HG02884 (cell line): Measurements from ENCODE around the gene ANGPTL2.

Experiments used
- ATAC-seq: cut with Tn5 transposase; IDR thresholded peaks from one replicate; pipeline ENCODE4 v1.9.1; 2021; ENCODE audit warnings: mild to moderate bottlenecking, moderate library complexity; ENCODE audit not compliant: unreplicated experiment

The ANGPTL2 gene

DNA sequence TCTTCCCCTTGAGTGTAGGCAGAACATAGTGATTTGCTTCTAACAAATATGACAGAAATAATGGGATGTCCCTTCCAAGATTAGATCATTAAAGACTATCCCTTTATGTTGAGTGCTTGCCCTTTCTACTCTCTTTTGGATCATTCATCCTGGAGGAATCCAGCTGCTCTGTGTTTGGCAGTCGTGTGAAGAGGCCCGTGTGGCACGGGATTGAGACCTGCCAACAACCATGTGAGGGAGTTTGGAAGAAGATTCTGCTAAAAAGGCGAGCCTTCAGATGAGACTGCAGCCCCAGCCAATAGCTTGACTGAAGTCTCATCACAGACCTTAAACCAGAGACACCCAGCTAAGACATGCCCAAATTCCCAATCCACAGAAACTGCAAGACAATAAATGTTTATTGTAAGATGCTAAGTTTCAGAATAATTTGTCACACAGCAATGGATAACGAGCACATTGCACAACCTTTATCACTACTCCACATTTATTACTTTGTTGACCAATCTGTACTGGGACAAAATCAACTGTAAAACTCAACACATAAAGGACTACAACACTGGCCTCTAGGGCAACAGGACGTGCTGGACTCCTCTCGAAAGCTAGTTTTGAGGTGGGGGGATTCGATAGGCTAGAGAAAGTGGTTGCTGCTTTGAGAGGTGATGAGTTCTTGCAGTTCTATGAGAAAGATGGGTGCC lies 42.8 kb downstream of the ANGPTL2 start:
- no peak for ATAC-seq

DNA sequence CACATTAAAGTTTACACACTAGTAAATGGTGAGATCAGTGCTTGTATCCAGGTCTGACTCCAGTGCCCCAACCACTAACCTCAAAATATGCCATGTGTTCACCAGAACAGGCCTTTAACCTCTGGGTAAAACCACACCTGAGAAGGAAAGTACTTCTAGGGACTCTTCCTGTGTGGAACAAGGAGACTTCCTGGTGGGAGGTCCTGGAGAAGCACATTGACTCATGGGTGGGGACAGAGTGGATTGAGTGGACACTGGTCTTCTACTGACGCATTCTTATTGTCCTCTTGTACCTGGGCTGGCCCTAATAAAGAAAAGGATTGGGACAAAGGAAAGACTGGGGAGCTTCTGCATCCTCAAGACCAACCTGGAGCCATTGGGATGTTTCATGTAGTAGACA lies 43.4 kb downstream of the ANGPTL2 start:
- ATAC-seq: no peak

DNA sequence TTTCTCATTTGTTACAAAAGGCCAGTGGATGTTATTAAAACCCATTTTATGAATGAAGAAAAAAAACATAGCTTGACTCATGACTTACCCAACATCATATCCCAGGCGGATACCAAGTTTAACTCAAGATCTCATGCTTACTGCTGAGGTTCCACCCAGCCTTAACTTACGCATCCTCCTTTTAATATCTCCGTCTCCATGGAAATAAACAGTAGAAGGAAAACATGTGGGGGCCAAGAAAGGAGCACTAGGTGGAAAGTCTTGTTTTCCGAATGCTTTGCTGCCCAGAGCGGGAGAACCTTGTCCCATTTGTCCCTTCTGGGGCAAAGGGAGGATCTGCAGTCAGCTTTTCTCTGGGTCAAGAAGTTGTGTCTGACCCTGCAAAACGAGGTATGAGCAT lies 44.1 kb downstream of the ANGPTL2 start:
- ATAC-seq: no peak

DNA sequence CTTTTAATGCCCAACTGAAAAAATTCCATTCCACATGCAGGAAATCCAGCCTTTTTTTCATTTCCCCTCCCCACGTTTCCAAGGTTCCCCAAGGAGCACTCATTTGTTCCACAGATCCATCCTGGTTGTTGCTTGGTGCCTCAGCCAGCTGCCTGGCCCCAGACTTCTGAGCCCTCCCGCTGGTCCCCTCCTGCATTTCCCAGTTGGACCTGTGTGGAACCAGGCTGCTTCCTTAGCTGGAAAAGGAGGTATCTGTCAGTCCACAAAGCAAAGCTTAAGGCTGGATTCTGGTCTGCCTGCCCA lies 44.8 kb downstream of the ANGPTL2 start:
- no peak for ATAC-seq

DNA sequence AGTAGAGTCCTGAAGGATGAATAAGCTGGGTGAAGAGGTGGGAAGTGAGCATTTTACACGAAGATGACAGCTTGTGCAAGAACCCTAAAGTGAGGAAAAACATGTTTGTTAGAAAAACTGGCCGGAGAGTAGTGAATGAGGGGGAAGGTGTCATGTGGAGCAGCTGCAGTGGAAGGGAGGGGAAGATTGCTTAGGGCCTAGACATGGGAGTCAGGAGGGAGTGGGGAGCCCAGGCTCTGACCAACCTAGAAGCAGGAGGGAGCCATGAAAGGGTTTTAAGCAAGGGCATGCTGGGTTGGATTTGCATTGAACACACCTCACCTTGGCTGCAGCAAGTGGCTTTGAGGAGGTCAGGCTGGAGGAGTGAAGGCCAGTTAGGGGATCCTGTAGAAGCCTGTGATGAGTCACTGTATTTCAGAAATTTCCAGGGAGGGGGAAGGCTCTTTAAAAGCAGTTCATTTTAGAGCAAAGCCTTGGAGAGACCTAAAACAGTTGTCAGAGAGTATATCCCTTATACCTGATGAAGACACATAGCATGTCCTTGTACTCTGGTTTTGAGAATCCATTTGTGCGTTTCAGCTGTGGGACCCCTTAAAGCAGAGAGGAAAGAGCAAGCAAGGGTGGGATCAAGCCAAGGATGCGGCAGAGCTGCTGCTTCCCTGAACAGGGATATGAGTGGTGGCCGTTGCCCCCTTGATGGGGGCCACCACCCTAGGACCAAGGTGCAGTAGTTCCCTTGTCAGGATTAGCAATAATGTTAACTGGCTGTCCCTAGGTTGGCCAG lies 45.4 kb downstream of the ANGPTL2 start:
- ATAC-seq: no peak

DNA sequence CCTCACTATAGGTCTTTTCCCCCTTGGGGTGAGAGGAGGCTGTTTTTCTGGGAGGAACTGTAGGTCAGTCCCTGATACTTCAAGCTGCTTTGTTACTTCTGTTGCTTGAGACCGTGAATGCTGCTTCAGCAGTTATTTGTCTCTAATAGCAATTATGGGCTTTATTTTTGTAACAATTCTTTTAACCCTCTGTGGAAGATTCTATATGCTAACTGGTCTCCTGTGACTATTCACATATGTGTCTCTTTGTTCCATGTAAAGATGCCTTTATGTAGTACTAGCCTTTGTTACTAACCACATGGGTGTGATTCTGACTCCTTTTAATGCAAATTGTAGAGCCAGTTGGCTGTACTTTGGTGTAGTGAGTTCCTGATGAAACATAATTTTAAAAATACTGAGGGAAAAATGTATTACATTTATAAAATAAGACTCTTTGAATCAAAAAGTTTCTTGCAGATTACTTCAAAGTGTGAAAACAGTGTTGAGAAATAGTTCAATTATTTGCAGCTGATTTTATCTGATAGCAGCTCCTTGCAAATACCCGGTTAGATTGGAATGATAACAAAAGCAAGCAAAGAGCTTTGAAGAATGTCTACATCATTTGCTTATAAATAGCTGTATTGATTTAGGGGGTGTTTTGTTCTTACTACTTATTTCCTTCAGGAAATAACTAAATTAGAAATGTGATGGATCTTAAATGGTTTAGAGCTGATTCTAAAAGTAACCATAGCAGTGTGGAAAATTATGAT lies 46.6 kb downstream of the ANGPTL2 start:
- ATAC-seq: no peak

DNA sequence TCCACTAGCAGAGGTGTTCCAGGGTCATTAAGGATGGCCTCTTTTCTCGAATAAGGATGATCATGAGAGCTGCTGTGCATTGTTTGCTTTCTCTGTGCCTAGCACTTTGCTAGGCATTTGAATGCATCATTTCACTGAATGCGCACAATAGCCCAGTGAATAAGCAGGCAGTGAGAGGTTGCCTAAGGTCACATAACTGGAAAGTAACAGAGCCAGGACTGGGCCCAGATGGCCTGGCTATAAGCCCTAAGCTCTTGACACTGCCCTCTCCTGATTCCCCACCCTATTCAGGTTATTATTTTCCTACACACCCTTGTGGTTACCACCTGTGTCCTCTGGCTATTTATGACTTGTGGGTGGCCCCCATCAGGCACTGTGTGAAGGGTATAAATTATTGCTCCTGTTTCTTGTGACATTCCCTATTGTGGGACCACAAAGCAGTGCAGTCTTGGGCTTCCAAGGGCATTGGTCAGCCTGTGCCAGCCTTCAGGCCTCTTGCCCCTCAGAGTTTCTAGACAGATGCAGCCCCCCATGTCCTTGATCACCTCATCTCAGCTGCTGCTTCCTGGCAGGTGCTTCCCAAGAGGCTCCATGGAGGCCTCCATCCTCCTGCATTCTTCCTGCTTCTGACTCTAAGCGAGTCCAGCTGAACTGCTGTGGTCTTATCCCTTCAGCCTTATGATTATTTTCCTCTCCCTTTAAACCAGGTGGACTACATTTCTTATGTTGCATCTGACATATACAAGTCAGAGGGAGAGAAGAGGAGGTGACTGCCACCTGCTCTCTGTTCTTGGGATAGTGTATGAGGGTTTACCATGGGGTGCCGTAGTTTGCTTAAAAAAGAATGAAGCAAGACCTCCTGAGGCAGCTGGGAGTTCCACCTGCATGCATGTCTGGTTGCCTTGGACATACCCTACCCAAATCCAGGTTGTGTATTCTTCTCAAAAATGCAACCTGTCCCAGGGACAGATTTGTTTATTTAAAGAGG lies 47.6 kb downstream of the ANGPTL2 start:
- ATAC-seq: no peak

DNA sequence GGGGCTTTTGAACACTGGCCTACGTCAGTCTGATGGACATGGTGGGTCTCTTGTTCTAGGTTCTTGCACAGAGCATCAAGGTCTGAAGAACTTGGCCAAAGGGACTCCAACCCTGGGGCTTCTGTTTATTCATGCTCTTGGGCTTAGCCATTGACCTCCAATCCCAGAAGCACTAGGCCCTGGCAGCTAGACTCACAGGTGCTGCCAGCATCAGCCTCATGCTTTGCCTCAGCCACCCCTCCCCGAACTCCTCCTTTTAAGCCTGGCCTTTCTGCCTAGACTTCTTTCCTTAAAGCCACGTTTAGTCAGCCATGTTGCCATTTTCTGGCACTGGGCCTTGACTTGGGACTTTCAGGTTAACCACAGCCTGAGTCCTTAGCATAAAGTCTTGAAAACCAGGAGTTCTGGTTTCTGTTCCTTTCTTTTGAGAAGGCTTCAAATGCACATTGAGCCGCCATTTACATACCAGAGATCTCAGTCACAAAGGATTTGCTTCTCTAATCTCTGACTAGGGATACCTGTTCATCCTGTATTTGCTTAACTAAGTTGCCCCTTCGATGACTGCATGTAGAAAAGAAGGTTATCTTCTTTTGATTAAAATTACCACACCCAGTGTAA lies 54.7 kb downstream of the ANGPTL2 start:
- no peak for ATAC-seq

DNA sequence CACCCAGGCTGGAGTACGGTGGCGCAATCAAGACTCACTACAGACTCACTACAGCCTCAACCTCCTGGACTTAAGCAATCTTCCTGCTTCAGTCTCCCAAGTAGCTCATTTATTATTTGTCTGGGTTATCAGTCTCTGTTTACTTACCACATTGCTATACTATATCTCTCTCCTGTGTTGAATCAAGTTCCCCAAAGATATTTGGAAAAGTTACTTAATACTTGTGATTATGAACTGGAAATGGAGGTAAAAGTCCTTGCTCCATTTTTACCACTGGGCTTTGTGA lies 55.6 kb downstream of the ANGPTL2 start:
- ATAC-seq: no peak

DNA sequence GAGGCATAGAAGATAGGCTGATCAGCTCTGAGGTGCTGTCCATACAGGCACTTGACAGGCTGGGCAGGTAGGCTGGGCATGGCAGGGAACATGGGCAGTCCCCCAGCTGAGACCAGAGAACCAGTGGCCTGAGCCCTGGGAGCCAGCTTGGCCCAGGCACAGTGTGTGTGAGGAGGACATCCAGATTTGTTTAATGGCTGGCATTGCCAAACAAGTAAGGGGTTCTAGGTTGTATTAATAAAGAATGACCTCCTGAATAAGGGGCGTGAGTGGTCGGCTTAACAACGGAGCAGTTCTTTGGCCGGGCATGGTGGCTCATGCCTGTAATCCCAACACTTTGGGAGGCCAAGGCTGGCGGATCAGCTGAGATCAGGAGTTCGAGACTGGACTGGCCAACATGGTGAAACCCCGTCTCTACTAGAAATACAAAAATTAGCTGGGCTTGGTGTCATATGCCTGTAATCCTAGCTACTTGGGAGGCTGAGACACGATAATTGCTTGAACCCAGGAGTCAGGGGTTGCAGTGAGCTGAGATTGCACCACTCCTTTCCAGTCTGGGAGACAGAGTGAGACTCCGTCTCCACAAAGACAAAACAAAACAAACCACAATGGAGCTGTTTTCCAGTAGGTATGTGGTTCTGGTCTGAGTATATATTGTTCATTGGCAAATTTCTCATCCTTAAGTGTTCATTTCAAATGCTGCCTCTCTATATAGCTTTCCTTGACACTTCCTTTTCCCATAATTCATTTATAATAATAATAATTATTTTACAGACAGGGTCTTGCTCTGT lies 56.2 kb downstream of the ANGPTL2 start:
- ATAC-seq: no peak

DNA sequence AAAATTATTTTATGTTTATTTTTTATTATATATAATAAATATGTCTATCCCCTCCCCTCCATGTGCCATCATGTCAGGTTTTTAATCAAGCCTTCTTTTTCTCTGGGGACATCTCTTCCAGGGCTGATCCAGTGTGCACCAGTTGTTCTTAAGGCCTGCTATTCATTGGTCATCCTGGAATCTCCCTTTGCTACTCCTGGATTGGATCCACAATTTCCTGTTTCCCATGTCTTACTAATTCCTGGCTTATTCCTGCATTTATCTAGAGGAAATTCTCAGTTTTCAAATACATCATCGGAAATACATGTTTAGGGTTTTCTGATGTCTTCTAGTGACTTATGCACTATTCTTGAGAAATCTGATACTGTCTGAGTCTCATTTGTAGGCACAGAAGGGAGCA lies 56.8 kb downstream of the ANGPTL2 start:
- no peak for ATAC-seq

DNA sequence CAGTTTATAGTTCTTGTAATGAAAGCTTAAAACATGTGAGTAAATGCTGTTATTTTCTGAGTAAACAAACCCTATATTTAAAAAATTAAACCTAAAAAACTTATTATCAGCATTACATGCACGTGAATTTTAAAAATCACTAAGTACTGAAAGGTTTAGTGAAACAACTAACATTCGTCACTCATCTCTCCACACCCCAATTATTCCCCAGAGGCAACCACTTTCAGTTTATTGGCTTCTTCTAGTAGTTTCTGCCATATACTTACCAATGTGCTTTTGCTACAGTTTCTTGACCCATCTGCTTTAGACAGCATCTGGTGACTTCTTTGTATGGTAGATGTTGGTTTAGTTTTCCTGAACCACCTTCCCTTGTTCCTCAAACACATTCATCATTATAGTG lies 58.1 kb downstream of the ANGPTL2 start:
- no peak for ATAC-seq

DNA sequence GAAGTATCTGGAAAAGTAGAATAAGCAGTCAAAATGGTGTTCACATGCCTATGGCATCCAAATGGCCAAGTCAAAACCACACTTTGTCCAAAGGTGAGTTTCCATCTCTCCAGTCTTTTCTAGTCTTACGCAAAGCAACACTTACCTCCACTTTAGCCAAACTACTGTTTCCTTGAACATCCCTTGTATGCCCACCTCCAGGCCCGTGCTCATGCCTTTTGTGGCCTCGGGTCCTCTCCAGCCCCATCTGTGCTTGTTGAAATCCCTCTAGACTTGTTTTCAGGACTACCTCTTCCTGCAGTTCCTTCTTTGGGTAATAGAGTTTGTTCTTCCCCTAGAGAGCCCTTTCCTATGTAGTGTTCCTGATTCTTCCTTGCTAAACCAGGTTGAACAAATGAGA lies 61.0 kb downstream of the ANGPTL2 start:
- ATAC-seq: no peak

DNA sequence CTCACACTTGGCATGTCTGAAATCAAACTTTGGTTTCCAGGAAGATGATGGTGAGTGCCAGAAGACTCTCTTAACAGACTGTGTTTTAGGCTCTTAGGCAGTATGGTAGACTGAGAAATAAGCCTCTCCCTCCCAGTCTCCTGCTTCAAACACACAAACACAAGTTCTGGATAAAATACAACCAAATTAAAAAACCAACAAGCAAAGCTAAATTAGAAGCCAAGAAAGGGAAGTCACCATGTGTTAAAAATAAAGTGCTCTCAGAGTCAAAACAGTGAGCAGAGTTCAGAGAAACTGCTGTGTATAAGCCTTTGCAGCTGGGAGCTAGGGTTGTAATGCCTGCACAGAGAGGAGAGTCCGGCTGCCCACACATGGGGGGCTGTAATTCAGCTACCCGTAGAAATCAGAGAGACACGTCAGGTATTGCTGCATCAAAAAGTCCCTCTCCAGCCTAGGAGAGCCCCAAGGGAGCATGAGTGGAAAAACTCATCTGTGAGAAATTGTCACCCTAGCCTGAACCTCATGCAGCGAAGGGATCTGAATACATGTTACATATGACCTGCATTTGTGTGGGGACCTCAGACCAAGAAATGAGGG lies 62.6 kb downstream of the ANGPTL2 start:
- no peak for ATAC-seq

DNA sequence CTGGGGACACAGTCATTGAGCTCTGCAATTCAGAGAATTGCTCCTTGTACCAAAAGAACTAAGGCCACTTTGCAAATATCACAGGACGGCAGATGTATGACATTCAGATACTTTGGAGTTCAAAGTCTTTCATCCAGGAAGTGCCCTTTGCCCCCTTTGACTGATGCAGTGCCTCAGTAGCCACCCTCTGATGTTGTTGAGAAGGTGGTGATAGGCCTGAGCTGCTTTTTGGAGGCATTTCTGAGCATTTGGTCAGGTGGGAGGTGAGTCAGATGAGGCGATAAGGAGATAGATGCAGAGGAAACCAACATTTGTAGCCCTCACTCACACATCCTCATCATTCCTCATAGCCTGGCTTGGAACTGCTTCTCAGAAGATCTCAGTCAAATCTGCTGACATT lies 63.4 kb downstream of the ANGPTL2 start:
- no peak for ATAC-seq

DNA sequence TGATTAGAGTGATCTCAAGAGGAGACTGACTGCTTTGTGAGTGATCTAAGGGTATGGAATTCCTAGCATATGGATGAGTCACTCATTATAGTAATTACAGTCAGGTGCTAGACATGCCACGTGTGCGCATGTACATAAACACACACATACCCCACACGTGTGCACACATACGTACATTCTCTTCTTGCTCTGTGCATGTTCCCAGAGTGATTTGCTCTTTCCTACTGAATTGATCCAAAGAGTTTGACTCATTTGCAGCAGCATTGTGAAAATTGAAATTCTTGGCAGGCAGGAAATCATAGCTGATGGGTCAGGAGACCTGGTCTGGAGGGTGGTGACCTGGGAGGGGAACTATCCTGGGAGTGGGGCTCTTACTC lies 63.8 kb downstream of the ANGPTL2 start:
- ATAC-seq: no peak

DNA sequence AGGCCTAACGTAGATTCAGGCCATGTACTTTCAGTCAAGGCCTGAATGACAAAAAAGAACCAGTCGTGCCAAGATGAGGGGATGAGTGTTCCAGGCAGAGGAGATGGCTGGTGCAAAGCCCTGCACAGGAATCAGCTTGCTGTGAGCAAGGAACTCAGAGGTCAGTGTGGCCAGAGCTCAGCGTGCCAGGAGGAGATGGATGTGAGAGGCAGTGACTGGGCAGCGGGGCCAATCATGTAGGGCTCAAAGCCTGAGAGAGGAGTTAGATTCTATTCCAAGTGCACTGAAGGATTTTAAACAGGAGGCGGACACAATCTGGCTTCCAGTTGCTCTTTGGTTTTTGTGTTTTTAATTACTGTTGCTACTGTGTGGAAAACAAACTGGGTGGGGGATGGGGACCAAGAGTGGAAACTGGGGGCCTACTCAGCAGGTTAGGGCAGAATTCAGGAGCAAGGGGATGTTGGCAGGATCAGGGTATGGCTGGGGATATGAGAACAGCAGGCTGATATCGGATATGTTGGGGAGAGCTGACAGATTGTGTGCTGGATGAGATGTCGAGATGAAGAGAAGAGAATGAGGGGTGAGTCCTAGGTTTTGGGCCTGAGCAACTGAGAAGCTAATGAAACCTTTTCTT lies 64.3 kb downstream of the ANGPTL2 start:
- no peak for ATAC-seq

DNA sequence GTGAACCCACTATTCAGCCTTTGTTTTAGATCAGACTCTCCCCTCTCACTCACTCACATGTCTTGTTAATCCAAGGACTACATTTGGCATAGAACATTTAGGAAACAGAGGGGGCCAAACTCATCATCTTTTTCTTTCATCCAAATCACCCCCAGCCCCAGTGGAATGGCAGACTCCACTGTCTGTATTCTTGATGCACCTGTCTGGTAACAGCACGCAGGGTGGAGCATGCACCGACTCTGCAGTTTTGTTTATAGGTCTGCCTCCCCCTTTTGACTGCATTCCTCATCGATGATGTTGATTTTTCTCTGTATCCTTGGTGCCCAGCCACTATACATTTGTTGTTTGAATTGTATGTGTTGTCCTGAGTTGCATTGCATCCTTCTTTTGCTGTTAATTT lies 66.0 kb downstream of the ANGPTL2 start:
- no peak for ATAC-seq

DNA sequence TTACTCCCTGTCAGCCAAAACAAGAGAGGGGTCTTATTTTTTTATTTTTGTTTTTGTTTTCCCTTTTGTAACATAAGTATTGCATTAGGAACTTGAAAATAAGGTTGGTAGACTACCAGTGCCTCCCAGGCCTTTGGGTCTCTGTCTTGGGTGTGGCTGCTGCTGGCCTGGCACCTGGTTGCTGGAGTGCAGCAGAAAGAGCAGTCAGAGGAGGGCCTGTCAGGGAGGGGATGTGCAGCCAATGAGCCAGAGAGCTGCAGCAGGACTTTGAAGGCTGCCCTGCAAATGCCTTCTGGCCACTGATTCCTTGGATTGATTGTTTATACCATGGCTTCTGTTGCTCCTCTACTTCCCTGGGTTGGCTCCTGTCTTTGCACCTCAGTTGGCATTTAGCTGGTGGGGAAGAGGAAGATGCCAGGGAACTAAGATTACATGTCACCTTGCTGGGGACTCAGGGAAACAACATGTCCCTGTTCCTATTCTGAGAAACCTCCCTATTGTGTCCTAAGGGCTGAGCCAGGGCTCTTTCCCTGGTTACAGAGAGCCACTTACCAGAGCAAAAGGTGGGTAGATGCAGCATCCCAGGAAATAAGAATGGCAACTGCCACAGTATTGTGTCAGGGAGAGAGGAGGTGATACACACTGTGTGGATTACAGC lies 66.6 kb downstream of the ANGPTL2 start:
- no peak for ATAC-seq
